HL-60 (cell line): ENCODE results near the gene SPCS2.
A peak's percentile ranks its signal among the peaks of the same experiment; 100 is the strongest.

ENCODE experiments used
- DNase-seq, 2 experiments: peaks; one replicate each; pipeline ENCODE4 v3.0.0-alpha.2; 2010 to 2020; ENCODE audit warnings: low read depth in 1 of 2, low spot score in 1 of 2
- H3K27ac ChIP-seq: fragments of 250-450 bp; sonication (Bioruptor Pico); replicated peaks from 2 replicates; pipeline ENCODE4 v1.5.1; 2020; ENCODE audit warnings: mild to moderate bottlenecking, moderate library complexity
- H3K27me3 ChIP-seq: fragments of 250-450 bp; sonication (Bioruptor Pico); 2 replicates; pipeline ENCODE4 v1.5.1; 2021; ENCODE audit warnings: mild to moderate bottlenecking, moderate library complexity; ENCODE audit not compliant: insufficient read depth, poor library complexity, severe bottlenecking
- H3K4me3 ChIP-seq: replicated peaks from 2 replicates; pipeline ENCODE4 v1.5.1; 2011; ENCODE audit warnings: mild to moderate bottlenecking, control low read depth, low read length; ENCODE audit not compliant: insufficient read depth
- GABPA ChIP-seq: IDR thresholded peaks from 2 replicates; pipeline ENCODE4 v1.6.1; 2012; ENCODE audit warnings: low read depth
- POLR2AphosphoS5 ChIP-seq: IDR thresholded peaks from 2 replicates; pipeline ENCODE4 v1.6.1; 2012; ENCODE audit warnings: low read depth
- SPI1 ChIP-seq: IDR thresholded peaks from 2 replicates; pipeline ENCODE4 v1.6.1; 2012; ENCODE audit warnings: low read depth, mild to moderate bottlenecking, borderline replicate concordance
- TF ChIP-seq, protein P1 (sequence below): IDR thresholded peaks from one replicate; pipeline ENCODE4 v1.5.1; 2011; ENCODE audit warnings: low read length, control low read depth, inconsistent platforms; ENCODE audit not compliant: insufficient read depth
- TF ChIP-seq, protein P2 (sequence below): IDR thresholded peaks from 2 replicates; pipeline ENCODE4 v1.6.1; 2012; ENCODE audit warnings: low read depth; ENCODE audit not compliant: insufficient replicate concordance

SPCS2 gene

DNA sequence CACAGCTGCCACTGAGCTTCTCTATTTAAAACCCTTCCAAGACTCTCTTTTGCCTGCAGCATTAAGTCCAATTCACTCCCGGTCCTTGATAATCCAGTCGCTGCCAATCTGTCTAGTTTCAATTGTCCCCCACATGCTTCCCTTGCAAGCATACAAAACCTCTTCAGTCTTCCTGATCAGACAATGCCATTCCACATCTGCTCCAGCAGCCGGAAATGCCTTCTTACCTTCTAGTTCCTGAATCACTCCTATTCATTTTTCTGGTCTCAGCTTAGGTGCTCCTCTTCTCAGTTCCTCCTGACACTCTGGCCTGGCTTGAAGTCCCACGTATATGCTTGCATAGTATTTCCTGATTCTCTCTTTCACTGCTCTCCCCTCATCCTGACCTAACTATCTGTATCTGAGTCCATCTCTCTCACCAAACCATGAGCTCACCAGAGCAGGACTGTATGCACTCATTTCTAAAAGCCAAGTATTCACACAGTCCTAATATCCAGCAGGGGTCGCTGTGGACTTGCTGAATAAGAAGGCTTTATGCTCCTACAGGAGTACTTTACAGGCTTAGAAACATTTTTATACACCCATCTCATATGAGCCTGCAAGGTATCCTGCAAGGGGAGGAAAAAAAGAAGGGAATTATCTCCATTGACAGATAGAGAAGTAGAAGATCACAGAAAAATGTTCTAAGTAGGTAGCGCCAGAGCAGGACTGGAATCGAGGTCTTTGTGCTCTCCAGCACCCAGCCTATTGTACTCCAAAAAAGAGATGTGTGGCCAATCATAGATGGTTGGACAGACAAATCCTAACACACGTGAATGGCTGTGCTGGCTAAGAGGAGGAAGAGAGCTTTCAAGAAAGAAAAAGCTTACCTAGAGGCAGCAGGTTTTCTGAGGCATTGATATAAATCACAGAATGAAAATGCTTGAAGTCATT is 19.4 kb upstream of the SPCS2 start:
- no peak for TF ChIP-seq GABPA
- TF ChIP-seq, protein P1, sequence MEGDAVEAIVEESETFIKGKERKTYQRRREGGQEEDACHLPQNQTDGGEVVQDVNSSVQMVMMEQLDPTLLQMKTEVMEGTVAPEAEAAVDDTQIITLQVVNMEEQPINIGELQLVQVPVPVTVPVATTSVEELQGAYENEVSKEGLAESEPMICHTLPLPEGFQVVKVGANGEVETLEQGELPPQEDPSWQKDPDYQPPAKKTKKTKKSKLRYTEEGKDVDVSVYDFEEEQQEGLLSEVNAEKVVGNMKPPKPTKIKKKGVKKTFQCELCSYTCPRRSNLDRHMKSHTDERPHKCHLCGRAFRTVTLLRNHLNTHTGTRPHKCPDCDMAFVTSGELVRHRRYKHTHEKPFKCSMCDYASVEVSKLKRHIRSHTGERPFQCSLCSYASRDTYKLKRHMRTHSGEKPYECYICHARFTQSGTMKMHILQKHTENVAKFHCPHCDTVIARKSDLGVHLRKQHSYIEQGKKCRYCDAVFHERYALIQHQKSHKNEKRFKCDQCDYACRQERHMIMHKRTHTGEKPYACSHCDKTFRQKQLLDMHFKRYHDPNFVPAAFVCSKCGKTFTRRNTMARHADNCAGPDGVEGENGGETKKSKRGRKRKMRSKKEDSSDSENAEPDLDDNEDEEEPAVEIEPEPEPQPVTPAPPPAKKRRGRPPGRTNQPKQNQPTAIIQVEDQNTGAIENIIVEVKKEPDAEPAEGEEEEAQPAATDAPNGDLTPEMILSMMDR: peak; percentile 89
- no peak for TF ChIP-seq POLR2AphosphoS5
- TF ChIP-seq SPI1: no peak
- TF ChIP-seq, protein P2, sequence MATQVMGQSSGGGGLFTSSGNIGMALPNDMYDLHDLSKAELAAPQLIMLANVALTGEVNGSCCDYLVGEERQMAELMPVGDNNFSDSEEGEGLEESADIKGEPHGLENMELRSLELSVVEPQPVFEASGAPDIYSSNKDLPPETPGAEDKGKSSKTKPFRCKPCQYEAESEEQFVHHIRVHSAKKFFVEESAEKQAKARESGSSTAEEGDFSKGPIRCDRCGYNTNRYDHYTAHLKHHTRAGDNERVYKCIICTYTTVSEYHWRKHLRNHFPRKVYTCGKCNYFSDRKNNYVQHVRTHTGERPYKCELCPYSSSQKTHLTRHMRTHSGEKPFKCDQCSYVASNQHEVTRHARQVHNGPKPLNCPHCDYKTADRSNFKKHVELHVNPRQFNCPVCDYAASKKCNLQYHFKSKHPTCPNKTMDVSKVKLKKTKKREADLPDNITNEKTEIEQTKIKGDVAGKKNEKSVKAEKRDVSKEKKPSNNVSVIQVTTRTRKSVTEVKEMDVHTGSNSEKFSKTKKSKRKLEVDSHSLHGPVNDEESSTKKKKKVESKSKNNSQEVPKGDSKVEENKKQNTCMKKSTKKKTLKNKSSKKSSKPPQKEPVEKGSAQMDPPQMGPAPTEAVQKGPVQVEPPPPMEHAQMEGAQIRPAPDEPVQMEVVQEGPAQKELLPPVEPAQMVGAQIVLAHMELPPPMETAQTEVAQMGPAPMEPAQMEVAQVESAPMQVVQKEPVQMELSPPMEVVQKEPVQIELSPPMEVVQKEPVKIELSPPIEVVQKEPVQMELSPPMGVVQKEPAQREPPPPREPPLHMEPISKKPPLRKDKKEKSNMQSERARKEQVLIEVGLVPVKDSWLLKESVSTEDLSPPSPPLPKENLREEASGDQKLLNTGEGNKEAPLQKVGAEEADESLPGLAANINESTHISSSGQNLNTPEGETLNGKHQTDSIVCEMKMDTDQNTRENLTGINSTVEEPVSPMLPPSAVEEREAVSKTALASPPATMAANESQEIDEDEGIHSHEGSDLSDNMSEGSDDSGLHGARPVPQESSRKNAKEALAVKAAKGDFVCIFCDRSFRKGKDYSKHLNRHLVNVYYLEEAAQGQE: no peak
- H3K27ac ChIP-seq: no peak overlapping the region
- peak; percentile 49 to 75 for DNase-seq
- H3K27me3 ChIP-seq: no peaks in the 10 kb centered on the region
- H3K4me3 ChIP-seq: no peak overlapping the region

DNA sequence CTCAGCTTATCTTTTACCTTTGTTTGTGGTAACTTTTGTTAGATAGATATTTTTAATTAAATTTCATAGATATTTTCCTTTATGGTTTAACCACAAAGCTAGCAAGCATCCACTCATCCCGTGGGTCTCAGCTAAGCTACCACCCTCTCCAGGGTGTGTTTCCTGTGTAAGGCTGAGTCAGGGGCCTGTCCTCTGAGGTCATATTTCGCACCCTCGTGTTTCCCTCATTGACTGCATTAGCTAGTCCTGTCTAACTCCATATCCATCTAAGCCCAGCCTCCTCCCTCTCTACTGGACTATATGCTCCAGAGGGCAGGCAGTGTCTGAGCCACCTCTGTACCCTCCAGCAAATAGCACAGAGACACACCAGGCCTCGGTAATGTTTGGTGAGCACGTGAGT is 16.9 kb upstream of the SPCS2 start:
- H3K4me3 ChIP-seq: no peak overlapping the region
- DNase-seq: no peak
- TF ChIP-seq POLR2AphosphoS5 (no peak), SPI1 (no peak), GABPA (no peak)
- TF ChIP-seq, protein P2: no peak
- TF ChIP-seq, protein P1: no peak

DNA sequence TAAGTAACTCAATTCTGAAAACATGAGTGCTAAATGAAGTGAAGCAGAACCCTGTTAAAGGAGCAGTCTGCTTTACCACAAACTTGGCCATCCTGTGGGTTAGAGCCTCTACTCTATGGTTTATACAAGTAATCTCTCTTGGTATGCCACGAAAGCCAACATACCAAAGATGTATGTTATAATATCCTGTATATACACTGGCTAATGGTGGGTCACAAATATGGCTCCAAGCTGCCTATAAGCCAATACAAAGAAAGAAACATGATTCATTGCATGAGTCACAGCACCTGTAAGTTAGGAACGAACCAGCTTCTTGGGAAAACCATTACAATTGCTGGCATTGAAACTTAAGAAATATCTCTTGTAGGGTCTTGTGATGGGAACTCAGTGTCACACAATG is 16.3 kb upstream of the SPCS2 start:
- Histone ChIP-seq H3K27me3 (no peaks in the 10 kb centered on the region), H3K27ac (no peak overlapping the region), H3K4me3 (no peak overlapping the region)
- TF ChIP-seq, protein P1: no peak
- TF ChIP-seq POLR2AphosphoS5 (no peak), SPI1 (no peak), GABPA (no peak)
- TF ChIP-seq, protein P2: no peak
- no peak for DNase-seq

More for the DNA sequence above, 16.9 kb upstream of the SPCS2 start:
- H3K27me3 ChIP-seq: no peaks in the 10 kb centered on the region
- H3K27ac ChIP-seq: no peak overlapping the region
